WI38 (cell line): Measurements from ENCODE around the gene OSBPL9.
"Not testable (repeated sequence)": the region's sequence is repeated elsewhere in the genome, so short reads cannot be mapped to it uniquely, and the experiment has no call there.

ENCODE experiments used
- H3K4me3 ChIP-seq: 2 replicates; pipeline ENCODE4 v1.5.1; 2011; ENCODE audit warnings: low read depth, mild to moderate bottlenecking, control low read depth, low read length
- CTCF ChIP-seq: IDR thresholded peaks from 2 replicates; pipeline ENCODE4 v1.5.1; 2012; ENCODE audit warnings: low read depth, mild to moderate bottlenecking, control low read depth, low read length

The OSBPL9 gene

GRCh38 chr1:51691920-51692319, 75.0 kb downstream of the OSBPL9 start:
- H3K4me3 ChIP-seq: no peak overlapping the region
- no peak for TF ChIP-seq CTCF

GRCh38 chr1:51693419-51694155, 76.7 kb downstream of the OSBPL9 start:
- no peak for TF ChIP-seq CTCF
- no peak overlapping the region for H3K4me3 ChIP-seq

GRCh38 chr1:51697166-51697565, 80.3 kb downstream of the OSBPL9 start:
- TF ChIP-seq CTCF: no peak
- no peak overlapping the region for H3K4me3 ChIP-seq

- TF ChIP-seq CTCF: no peak
- H3K4me3 ChIP-seq: no peak overlapping the region
These were observed 82.5 kb downstream of the OSBPL9 start for GRCh38 chr1:51699391-51699790.

- H3K4me3 ChIP-seq: not testable (repeated sequence)
These were observed 84.9 kb downstream of the OSBPL9 start for GRCh38 chr1:51701782-51702181.

- not testable (repeated sequence) for H3K4me3 ChIP-seq
These were observed 85.3 kb downstream of the OSBPL9 start for GRCh38 chr1:51702220-51702619.

- TF ChIP-seq CTCF: no peak
- H3K4me3 ChIP-seq: no peak overlapping the region
These were observed 88.1 kb downstream of the OSBPL9 start for GRCh38 chr1:51705035-51705434.

- H3K4me3 ChIP-seq: no peak overlapping the region
- TF ChIP-seq CTCF: no peak
These were observed 92.2 kb downstream of the OSBPL9 start for GRCh38 chr1:51708911-51709760.
